ENCODE results near the gene CSTF3.
"Not testable (repeated sequence)": the region's sequence is repeated elsewhere in the genome, so short reads cannot be mapped to it uniquely, and the experiment has no call there.

The CSTF3 gene

DNA sequence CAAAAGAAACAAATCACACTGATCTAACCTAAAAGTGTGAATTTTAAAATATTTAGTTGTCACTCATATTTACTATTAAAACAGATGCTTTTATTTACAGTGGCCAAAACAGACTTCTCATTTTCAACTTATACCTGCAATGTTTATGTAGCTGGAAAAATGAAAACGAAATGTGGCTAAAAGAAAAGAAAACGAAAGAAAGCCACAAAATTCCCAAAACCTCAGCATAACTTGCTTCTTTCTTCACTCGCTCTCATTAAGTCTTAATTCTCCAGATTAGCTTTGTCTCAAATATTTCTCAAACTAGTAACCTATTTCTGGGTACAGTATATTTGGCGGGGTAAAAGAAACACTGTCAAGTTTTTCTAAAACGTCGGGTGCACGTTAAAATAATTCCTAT, 693 bp downstream of the CSTF3 start:
- DNase-seq (ENCODE audit: low read depth, low spot score) = no peak

DNA sequence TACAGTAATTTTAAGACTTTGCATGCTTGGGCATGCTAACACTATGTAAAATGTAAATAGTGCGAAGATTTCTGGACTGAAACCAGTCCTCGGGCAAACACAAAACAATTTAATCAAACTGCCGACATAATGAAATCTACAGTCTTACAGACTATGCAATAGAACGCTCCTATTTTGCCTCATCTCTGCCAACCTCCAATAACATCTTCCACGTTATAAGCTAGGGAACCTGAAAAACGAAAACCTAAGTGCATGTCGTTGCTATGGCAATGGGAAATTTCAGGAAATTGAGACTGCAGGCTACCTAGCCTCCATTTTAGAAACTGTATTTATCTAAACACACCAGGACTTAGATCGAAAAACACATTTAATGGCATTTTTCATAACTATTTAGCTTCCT, 1.1 kb downstream of the CSTF3 start:
- DNase-seq (ENCODE audit: low read depth, low spot score) = no peak

DNA sequence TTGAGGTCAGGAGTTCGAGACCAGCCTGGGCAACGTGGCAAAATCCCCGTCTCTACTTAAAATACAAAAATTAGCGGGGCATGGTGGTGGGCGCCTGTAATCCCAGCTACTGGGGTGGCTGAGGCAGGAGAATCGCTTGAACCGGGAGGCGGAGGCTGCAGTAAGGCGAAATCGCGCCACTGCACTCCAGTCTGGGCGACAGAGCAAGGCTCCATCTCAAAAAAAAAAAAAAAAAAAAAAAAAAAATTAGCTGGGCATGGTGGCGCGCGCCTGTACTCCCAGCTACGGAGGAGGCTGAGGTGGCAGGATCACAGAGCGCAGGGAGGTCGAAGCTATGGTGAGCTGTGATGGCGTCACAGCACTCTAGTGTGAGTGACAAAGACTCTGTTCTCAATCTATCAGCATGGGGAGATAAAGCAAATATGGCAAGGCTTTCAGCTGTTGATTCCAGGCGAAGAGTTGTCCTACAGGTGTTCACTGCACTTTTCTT, 1.9 kb downstream of the CSTF3 start:
- not testable (repeated sequence) for DNase-seq (ENCODE audit: low read depth, low spot score)

DNA sequence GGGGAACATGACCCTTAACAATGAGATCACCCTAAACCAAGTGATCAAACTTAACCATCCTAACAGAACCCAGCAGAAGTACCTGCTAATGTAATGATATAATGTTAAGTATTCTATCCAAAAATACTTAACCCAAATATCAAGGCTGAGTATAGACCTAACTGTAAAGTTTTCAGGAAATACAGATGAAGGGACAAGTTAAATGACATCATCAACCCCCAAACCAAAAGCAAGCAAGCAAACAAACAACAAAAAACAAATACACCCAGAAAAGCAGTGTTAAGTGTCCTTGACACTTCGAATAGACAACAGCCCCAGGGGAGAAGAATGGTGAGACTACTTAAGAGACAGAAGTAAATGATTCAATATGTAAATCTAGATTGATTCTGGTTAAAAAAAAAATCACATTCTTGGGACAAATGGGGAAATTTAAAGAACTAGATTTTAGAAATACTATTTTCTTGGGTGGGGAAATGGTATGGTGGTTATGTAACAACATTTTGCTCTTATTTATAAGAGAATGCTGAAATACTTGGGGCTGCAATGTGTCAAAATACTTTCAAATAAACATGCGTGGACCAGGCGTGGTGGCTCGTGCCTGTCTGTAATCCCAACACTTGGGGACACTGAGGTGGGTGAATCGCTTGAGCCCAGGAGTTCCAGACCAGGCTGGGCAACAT, 2.5 kb downstream of the CSTF3 start:
- DNase-seq (ENCODE audit: low read depth, low spot score) = no peak

- DNase-seq (ENCODE audit: low read depth, low spot score) = no peak
Measured at GRCh38 chr11:33157103-33158027, 3.9 kb downstream of the CSTF3 start.

- DNase-seq (ENCODE audit: low read depth, low spot score) = no peak
Measured at GRCh38 chr11:33151399-33151798, 9.9 kb downstream of the CSTF3 start.

DNA sequence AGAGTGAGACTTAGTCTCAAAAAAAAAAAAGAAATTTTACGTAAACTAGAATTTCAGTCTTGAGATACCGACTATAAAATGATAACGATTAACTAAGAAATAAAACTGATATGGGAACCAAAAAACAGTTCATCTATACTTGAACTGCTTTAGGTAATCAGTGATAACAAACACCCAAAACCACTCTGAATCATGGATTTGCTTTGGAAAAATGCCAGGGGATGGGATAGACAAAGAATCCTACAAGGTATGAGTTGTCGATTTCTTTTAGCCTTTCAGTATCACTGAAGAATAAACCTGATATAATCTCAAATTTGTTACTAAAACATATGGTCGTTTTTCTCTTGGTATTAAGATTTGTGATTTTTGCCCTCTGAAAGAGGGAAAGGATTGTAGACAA, 13.7 kb downstream of the CSTF3 start:
- DNase-seq (ENCODE audit: low read depth, low spot score) = no peak

- no peak for DNase-seq (ENCODE audit: low read depth, low spot score)
Measured at GRCh38 chr11:33135768-33136443, 25.4 kb downstream of the CSTF3 start.

- DNase-seq (ENCODE audit: low read depth, low spot score) = peak; percentile 7
Measured at GRCh38 chr11:33135216-33135615, 26.1 kb downstream of the CSTF3 start.

GRCh38 chr11:33134276-33134675, 27.0 kb downstream of the CSTF3 start:
- DNase-seq (ENCODE audit: low read depth, low spot score) = no peak

DNA sequence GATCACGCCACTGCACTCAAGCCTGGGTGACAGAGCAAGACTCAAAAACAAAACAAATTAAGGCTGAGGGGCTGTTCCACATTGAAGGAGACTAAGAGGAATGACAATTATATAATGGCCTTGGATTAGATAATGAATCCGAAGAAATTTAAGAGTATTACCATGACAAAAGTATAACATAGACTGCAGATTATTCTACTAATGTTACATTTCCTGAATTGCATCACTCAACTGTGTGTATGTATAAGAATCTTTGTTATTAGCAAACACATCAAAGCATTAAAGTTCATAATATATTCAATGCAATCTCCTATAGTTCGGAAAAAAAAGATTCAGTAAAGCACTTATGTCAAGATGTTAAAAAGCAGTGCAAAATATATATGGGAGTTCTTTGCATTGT, 27.5 kb downstream of the CSTF3 start:
- no peak for DNase-seq (ENCODE audit: low read depth, low spot score)

DNA sequence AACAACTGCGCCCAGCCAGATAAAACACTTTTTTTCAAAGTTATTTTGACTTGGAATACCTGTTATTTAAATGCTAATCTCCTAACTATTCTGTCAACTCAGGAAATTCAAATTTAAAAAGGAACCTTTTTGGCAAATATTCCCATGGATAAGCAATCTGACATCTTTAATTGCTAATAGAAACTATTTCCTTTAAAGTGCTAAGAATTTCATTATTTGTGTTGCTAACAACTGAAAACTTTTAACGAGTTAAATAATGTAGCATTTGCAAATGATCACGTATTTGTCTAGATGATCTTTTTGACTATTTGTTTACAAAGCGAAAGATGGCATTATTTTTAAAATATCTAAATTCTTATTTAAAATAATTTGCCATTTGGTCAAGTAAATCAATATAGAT, 28.8 kb downstream of the CSTF3 start:
- DNase-seq (ENCODE audit: low read depth, low spot score) = no peak

DNA sequence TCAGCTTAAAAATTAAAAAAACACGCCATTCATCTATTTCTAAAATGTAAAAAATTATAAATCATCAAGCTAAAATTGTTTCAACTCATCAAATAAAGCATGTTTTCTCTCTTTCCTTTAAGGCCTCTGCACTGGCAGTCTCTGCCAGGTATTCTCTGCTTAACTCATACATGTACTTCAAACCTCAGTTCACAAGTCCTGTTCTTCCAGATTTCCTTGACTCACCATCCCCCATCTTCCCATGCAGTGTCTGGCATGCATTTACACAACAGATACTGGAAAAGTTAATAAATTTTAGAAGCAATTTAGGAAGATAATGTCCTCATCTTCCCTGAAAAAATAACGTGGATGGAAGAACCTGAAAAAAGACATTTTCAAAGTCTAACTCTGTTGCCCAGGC, 32.5 kb downstream of the CSTF3 start:
- no peak for DNase-seq (ENCODE audit: low read depth, low spot score)

DNA sequence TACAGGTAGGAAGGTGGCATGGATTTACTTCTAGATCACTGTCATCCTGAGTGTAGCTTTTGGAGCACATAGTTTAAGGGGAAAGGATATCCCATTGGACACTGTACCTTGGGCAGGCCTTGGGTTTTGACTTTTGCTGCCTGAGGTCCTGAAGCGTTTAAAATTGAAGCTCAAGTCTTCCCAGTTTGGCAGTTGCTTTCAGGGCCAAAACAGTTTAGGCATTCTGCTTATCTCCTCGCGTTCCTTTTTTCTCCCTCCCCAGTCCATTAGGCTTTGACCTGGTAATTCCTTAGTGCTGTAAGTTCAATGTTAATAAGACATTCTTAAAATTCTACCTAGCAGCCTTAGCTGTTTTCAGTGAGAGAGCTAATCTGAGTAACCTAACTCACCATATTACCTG, 35.7 kb downstream of the CSTF3 start:
- DNase-seq (ENCODE audit: low read depth, low spot score) = no peak

GRCh38 chr11:33125025-33125424, 36.3 kb downstream of the CSTF3 start:
- no peak for DNase-seq (ENCODE audit: low read depth, low spot score)

- DNase-seq (ENCODE audit: low read depth, low spot score) = not testable (repeated sequence)
Measured at GRCh38 chr11:33122696-33123095, 38.6 kb downstream of the CSTF3 start.

- no peak for DNase-seq (ENCODE audit: low read depth, low spot score)
Measured at GRCh38 chr11:33116535-33116934, 44.7 kb downstream of the CSTF3 start.

GRCh38 chr11:33110083-33110482, 51.2 kb downstream of the CSTF3 start:
- no peak for DNase-seq (ENCODE audit: low read depth, low spot score)

- no peak for DNase-seq (ENCODE audit: low read depth, low spot score)
Measured at GRCh38 chr11:33109294-33109895, 51.9 kb downstream of the CSTF3 start.

DNA sequence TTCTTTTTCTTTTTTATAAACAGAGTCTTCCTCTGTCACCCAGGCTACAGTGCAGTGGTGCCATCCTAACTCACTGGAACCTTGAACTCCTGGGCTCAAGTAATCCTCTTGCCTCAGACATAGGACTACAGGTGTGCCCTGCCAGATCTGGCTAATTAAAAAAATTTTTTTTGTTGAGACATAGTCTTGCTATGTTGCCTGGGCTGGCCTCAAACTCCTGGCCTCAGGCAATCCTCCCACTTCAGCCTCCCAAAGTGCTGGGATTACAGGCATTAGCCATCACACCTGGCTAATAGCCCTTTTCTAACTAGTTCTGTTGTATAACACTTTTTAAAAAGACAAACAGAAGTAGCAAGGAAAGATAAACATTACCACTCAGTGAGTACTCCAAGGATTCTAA, 57.4 kb downstream of the CSTF3 start:
- DNase-seq (ENCODE audit: low read depth, low spot score) = no peak

DNA sequence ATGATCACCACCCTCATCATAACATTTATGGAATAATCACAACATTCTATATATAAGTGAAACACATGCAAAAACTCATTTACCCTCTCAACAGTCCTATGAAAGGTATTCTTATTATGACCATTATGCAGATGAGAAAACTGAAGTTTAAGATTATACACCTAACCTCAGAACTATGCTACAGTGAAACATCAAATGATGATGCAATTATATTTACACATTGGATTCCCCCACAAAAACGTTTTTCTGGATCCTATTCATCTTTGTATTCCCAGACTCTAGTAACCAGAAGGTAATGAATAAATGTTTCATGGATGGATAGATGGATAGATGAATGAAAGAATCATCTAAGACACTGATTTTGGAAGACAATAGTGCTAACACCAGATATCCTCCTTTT, 67.1 kb downstream of the CSTF3 start:
- DNase-seq (ENCODE audit: low read depth, low spot score) = no peak

DNA sequence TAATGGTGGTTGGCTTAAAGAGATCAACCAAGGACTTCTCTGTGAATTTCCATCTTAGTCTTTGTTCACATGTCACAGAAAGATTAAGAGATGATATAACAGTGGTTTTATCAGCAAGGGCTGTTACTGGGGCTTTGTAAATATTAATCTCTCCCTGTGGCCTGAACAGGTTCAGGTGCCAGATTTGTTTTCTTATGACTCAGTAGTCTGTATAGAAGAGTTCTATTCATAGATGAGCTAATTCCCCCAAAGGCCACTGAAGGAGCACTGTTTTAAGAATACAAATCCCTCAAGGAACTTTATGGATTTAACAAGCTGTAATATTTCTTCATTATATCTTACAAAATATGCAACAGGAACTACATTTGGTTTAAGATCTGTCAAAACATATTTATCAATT, 71.5 kb downstream of the CSTF3 start:
- no peak for DNase-seq (ENCODE audit: low read depth, low spot score)
